ENCODE measurements around the gene ESF1. TPM values are rescaled to one million over a fixed set of nuclear protein-coding genes. Genes with fewer than 3 reads are reported as not detected.

ESF1 gene
- total and polyA plus RNA-seq, 2 of the 8 experiments (the other 6 are each of a cell fraction or from before 2014, with no cell fraction given) = 1.1 to 32.9 TPM

DNA sequence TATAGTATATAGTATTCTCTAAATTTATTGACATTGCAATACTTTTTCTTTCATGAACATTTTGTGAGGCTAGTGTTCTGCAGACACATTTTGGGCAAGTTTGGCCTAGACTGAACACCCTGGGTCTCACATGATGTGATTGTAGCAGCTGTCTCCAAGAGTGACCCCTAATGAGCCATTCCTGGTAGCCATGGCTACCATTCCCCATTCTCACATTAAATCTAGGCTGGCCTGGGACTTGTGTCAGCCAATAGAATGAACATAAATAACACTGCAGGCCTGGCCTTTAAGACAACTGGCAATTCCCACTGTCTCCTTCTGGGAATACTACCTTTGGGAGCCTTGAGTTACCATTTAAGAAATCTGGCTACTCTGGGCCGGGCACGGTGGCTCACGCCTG is 108.0 kb downstream of the ESF1 start (continued):
- TF ChIP-seq HDAC6 (IDR thresholded peaks at IDR 0.05; ENCODE audit: low read depth, low read length) = no peak
- TF ChIP-seq KDM5A (IDR thresholded peaks at IDR 0.05; ENCODE audit: low read length) = no peak
- TF ChIP-seq NANOG (IDR thresholded peaks at IDR 0.05; ENCODE audit: insufficient read depth, low read depth, low read length, poor library complexity, severe bottlenecking) = no peak

All from H1 (cell line).